Neural progenitor cell (in vitro differentiated cells): ENCODE results near the gene NCAM1.

ENCODE experiments used
- CTCF ChIP-seq: fragments of 200-600 bp; sonication (generic); IDR thresholded peaks from 2 replicates; pipeline ENCODE4 v1.5.1; 2017; ENCODE audit warnings: antibody characterized with exemption, mild to moderate bottlenecking
- EZH2 ChIP-seq: fragments of 200-600 bp; sonication (generic); IDR thresholded peaks from 2 replicates; pipeline ENCODE4 v1.6.1; 2017; ENCODE audit warnings: antibody characterized with exemption, mild to moderate bottlenecking, moderate library complexity
- EZH2phosphoT487 ChIP-seq: fragments of 200-600 bp; sonication (generic); IDR thresholded peaks from 2 replicates; pipeline ENCODE4 v1.6.1; 2017; ENCODE audit warnings: antibody characterized with exemption

DNA sequence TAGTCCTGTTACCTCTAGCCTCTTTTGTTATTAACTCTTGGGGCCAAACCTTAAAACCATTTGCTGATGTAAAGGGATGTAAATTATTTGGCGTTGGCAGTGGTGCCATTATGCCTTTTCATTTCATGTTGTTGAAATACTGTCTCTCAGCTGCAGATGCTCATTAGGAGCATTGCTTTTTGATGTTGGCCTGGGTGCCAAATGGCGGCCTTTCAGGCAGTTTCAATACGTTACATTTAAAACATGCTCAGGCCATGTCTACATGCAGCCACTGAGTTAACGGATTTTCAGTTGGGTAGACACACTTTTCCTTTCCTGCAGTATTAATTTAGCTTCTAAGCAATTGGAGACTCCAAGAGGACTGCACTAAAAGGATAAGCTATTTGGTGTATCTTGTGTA is 5.3 kb downstream of the NCAM1 start:
- TF ChIP-seq CTCF (no peak), EZH2 (no peak), EZH2phosphoT487 (no peak)
